ENCODE measurements around the gene GSN. TPM values are rescaled to one million over a fixed set of nuclear protein-coding genes. Genes with fewer than 3 reads are reported as not detected.

GSN gene
- total and polyA plus RNA-seq, 2 donors (not counting 1 experiment from before 2014, with no cell fraction given), result 38.4 to 45.4 TPM

DNA sequence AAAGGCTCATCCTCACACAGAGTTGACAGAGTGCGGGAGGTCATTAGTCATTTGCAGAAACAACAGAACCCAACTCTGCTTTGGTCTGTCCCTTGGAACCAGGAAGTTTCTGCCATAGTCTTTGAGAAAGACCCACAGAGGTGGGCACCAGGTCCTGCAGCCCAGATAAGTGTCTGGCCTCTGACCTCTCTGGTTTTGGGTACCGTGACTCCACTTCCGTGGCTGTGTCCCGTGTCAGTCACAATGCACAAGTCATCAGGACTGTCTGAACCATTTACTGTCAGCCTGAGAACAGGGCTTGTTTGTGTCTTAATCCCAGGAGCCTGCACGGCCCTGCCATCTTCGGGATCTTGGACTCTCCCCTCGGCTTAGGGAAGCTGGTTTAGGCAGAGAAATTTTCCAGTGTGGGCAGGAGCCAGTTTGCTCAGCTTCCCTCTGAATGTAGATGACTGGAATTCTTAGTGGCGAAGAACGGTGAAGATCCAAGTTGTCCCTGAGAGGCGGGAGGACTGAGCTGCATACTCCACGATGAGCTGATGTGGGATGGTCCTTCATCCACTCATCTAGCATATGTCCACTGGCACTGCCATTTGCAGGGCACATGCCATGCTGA lies 11.9 kb downstream of the GSN start:
- POLR2A ChIA-PET, result no interaction called here
- DNase-seq, result no peak
- H3K4me2 ChIP-seq (replicated peaks; ENCODE audit: low read depth, low read length, poor library complexity, severe bottlenecking), result no peak overlapping the region
- H3K27me3 ChIP-seq (replicated peaks in 1 of 4; ENCODE audit: control extremely low read depth in 1 of 4, control insufficient read depth in 3 of 4, insufficient read depth in 4 of 4, low read length in 3 of 4), result no peaks in the 10 kb centered on the region
- H3K9me3 Mint-ChIP-seq (ENCODE audit: insufficient read depth), result no peaks in the 10 kb centered on the region
- peaks cover 25% of the 10 kb centered on the region for H3K4me1 Mint-ChIP-seq
- no peak overlapping the region for H3K27ac Mint-ChIP-seq
- no peak for ATAC-seq (ENCODE audit: low read depth)
- no peaks in the 10 kb centered on the region for H4K20me1 ChIP-seq (ENCODE audit: control insufficient read depth, insufficient read depth, low read length, poor library complexity, severe bottlenecking)
- no peak overlapping the region for H2AFZ ChIP-seq (ENCODE audit: insufficient read depth, low read depth, low read length, poor library complexity, severe bottlenecking)
- 96% methylated on average over 9 of the region's 11 CpGs for WGBS (ENCODE audit: insufficient coverage)
- peaks cover 6% of the 10 kb centered on the region for H3K79me2 ChIP-seq (ENCODE audit: control insufficient read depth, insufficient read depth, low read length)
- peaks cover 0 to 12% of the 10 kb centered on the region in 2 experiments for H3K36me3 ChIP-seq (replicated peaks in 1 of 2; ENCODE audit: control extremely low read depth in 1 of 2, control insufficient read depth in 1 of 2, extremely low read depth in 1 of 2, insufficient read depth in 2 of 2, low read length in 1 of 2)
- no peaks in the 10 kb centered on the region for H3K9me3 ChIP-seq (ENCODE audit: control extremely low read depth in 1 of 3, control insufficient read depth in 2 of 3, insufficient read depth in 1 of 3, low read length in 2 of 3)
- H3K4me3 Mint-ChIP-seq, result no peak overlapping the region
- no peaks in the 10 kb centered on the region for H3K27me3 Mint-ChIP-seq
- no peak overlapping the region for H3K4me3 ChIP-seq (ENCODE audit: control extremely low read depth in 1 of 5, extremely low read depth in 1 of 5, insufficient read depth in 1 of 5, low read depth in 2 of 5, low read length in 4 of 5)
- no peak overlapping the region for H3K9ac ChIP-seq (ENCODE audit: low read length)
- H3K4me1 ChIP-seq (ENCODE audit: control insufficient read depth in 2 of 2, insufficient read depth in 2 of 2, low read length in 2 of 2), result peaks cover 3 to 22% of the 10 kb centered on the region in 2 donors
- intact Hi-C loops (cut with micrococcal nuclease), result loop anchor here (2.0 kb wide), 2 partner anchors 67 to 121 kb away; no protein-coding TSS in a partner anchor
- CTCF ChIA-PET, result interaction anchor here (1.2 to 1.9 kb wide), 5 partner anchors 19 to 70 kb away, joined by 3 to 6 read pairs (median 4); no protein-coding TSS in a partner anchor
- no peak for TF ChIP-seq EZH2 (IDR thresholded peaks at IDR 0.05; ENCODE audit: borderline replicate concordance, insufficient read depth, low read depth, low read length, poor library complexity, severe bottlenecking)
- no peak for TF ChIP-seq CTCF (IDR thresholded peaks at IDR 0.05)
- no peak overlapping the region for H3K27ac ChIP-seq (ENCODE audit: low read length in 2 of 2)
